HepG2 (cell line): ENCODE data around the gene NBEA. TPM values are rescaled to one million over a fixed set of nuclear protein-coding genes. Genes with fewer than 3 reads are reported as not detected.

Source experiments
- ARID5B ChIP-seq: IDR thresholded peaks from 2 replicates; pipeline ENCODE4 v1.4.0; 2020; ENCODE audit warnings: mild to moderate bottlenecking, missing genetic modification reagents
- GABPA ChIP-seq, 2 experiments: IDR thresholded peaks; 2 replicates each; pipeline ENCODE4 v1.6.1; 2011 to 2016; ENCODE audit warnings: low read depth in 2 of 2, low read length in 1 of 2, missing biosample characterization in 1 of 2, missing genetic modification characterization in 1 of 2
- HNRNPUL1 ChIP-seq: fragments of 200-400 bp; formaldehyde crosslinking; IDR thresholded peaks from 2 replicates; pipeline ENCODE4 v1.6.1; 2017; ENCODE audit warnings: low read depth, mild to moderate bottlenecking, low read length, moderate library complexity
- IRF9 ChIP-seq: sonication (generic); formaldehyde crosslinking; IDR thresholded peaks from 2 replicates; pipeline ENCODE4 v1.8.0; 2022; ENCODE audit warnings: missing genetic modification reagents, mild to moderate bottlenecking, borderline replicate concordance
- KDM2A ChIP-seq: sonication (generic); formaldehyde crosslinking; IDR thresholded peaks from 2 replicates; pipeline ENCODE4 v1.4.0; 2020; ENCODE audit warnings: low read depth, missing genetic modification reagents, borderline replicate concordance
- KLF13 ChIP-seq: sonication (generic); formaldehyde crosslinking; IDR thresholded peaks from 2 replicates; pipeline ENCODE4 v1.4.0; 2020; ENCODE audit warnings: mild to moderate bottlenecking, missing genetic modification reagents
- KLF15 ChIP-seq: sonication (generic); formaldehyde crosslinking; IDR thresholded peaks from 2 replicates; pipeline ENCODE4 v1.8.1; 2023; ENCODE audit warnings: borderline replicate concordance, mild to moderate bottlenecking, inconsistent platforms, missing genetic modification reagents, mixed read lengths
- LBX2 ChIP-seq: sonication (generic); formaldehyde crosslinking; IDR thresholded peaks from 2 replicates; pipeline ENCODE4 v1.5.0; 2020; ENCODE audit warnings: missing genetic modification reagents, mild to moderate bottlenecking, borderline replicate concordance
- NR2F2 ChIP-seq: IDR thresholded peaks from 2 replicates; pipeline ENCODE4 v1.6.1; 2012; ENCODE audit warnings: low read depth, inconsistent platforms, borderline replicate concordance
- SIX1 ChIP-seq: sonication (generic); formaldehyde crosslinking; IDR thresholded peaks from 2 replicates; pipeline ENCODE4 v1.4.0; 2020; ENCODE audit warnings: missing genetic modification reagents, borderline replicate concordance
- SRSF1 ChIP-seq: fragments of 200-400 bp; formaldehyde crosslinking; optimal IDR thresholded peaks from 2 replicates; pipeline ENCODE3; 2017; ENCODE audit warnings: mild to moderate bottlenecking, low read depth, low read length, moderate library complexity
- TBL1XR1 ChIP-seq: fragments of 150-350 bp; IDR thresholded peaks from 2 replicates; pipeline ENCODE4 v1.6.1; 2014; ENCODE audit warnings: borderline replicate concordance, low read length; ENCODE audit not compliant: partially characterized antibody
- ZBTB20 ChIP-seq: sonication (generic); formaldehyde crosslinking; IDR thresholded peaks from 2 replicates; pipeline ENCODE4 v1.8.1; 2023; ENCODE audit warnings: missing genetic modification reagents, low read depth, mild to moderate bottlenecking, borderline replicate concordance
- ZIK1 ChIP-seq: sonication (generic); formaldehyde crosslinking; IDR thresholded peaks from 2 replicates; pipeline ENCODE4 v1.5.0; 2020; ENCODE audit warnings: mild to moderate bottlenecking, low read depth, missing genetic modification reagents, borderline replicate concordance
- ZNF260 ChIP-seq: sonication (generic); formaldehyde crosslinking; IDR thresholded peaks from 2 replicates; pipeline ENCODE4 v1.4.0; 2020; ENCODE audit warnings: missing genetic modification reagents, low read depth, mild to moderate bottlenecking, borderline replicate concordance
- ZNF326 ChIP-seq: sonication (generic); formaldehyde crosslinking; IDR thresholded peaks from 2 replicates; pipeline ENCODE4 v1.4.0; 2020; ENCODE audit warnings: missing genetic modification reagents, borderline replicate concordance
- ZNF441 ChIP-seq: sonication (generic); formaldehyde crosslinking; IDR thresholded peaks from 2 replicates; pipeline ENCODE4 v1.7.0; 2021; ENCODE audit warnings: missing genetic modification reagents, borderline replicate concordance
- ZNF556 ChIP-seq: sonication (generic); formaldehyde crosslinking; IDR thresholded peaks from 2 replicates; pipeline ENCODE4 v1.4.0; 2020; ENCODE audit warnings: mild to moderate bottlenecking, missing genetic modification reagents, borderline replicate concordance
- ZNF563 ChIP-seq: sonication (generic); formaldehyde crosslinking; IDR thresholded peaks from 2 replicates; pipeline ENCODE4 v1.8.0; 2022; ENCODE audit warnings: mild to moderate bottlenecking, moderate library complexity, missing genetic modification reagents
- ZNF615 ChIP-seq: sonication (generic); formaldehyde crosslinking; IDR thresholded peaks from 2 replicates; pipeline ENCODE4 v1.5.0; 2020; ENCODE audit warnings: mild to moderate bottlenecking, missing genetic modification reagents, borderline replicate concordance
- ZNF792 ChIP-seq: IDR thresholded peaks from 2 replicates; pipeline ENCODE4 v1.6.1; 2016
- polyA plus RNA-seq, 8 experiments: library from polyadenylated mRNA; depleted of rRNA in 3 of 8; stranded (reverse) in 7 of 8; unstranded in 1 of 8; fragments of >200 nt; fragmentation: Illumina TruSeq in 4 of 8; extraction: Trizol in 4 of 8; gene quantifications; 2 replicates each; pipeline versions ENCODE4 v1.2.1 to v1.2.3, GENCODE V29; 2011 to 2016; ENCODE audit warnings: low read depth in 4 of 8, missing spikeins in 1 of 8, mixed read lengths in 1 of 8; ENCODE audit not compliant: insufficient read depth in 1 of 8
- total RNA-seq, 5 experiments: library from RNA; depleted of rRNA; stranded (reverse); fragments of >200 nt; fragmentation: Illumina TruSeq; extraction: Trizol; gene quantifications; 2 replicates each; pipeline ENCODE4 v1.2.3, GENCODE V29; 2016; ENCODE audit warnings: low read depth in 1 of 5
- TF ChIP-seq, protein P1 (sequence below): sonication (generic); formaldehyde crosslinking; IDR thresholded peaks from 2 replicates; pipeline ENCODE4 v1.5.0; 2020; ENCODE audit warnings: missing genetic modification reagents

NBEA gene
- total and polyA plus RNA-seq, 2 of the 13 experiments (the other 11 are each of a cell fraction or from before 2014, with no cell fraction given) = 2.7 to 2.8 TPM

DNA sequence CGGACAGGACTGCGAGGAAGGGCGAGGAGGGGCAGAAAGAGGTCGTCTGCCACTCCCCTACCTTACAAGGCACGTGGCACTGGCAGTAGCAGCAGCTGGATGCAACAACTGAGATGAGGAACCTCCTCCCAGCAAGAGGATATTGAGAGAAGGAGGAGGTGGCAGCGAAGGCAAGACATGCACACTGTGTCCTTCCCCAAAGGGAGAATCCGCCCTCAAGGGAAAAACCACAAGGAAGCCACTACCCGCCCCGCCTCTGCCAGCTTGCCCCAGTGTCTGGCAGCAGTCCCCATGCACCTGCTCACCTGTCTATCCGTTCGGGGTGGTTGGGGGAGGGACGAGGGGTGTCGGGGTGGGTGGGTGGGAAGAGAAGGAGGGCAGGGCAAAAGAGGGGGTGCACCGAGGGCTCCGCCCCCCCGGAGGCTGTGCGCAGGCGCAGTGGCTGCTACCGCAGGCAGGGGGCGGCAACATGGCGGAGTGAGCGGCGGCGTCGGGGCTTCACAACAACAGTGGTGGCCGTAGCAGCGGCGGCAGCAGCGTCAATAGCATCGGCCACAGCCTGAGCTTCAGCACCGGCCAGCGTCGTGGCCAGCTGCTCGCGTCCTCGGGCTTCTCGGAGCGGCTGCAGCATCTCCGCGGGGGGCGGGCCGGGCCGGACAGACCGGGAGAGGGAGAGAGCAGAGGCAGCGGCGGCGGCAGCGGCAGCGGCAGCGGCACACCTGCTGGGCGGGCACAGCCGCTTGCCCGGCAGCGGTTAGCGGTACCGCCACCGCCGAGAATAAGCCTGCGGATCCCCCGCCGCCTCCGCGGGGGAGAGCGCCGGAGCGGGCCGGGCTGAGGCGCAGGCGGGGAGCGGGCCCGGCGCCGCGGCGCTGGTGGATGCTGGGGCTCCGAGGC, at the start of gene NBEA (continued):
- peak; percentile 6; the same call in 1 of the 2 replicates for TF ChIP-seq ARID5B (CRISPR knock-in tag)
- TF ChIP-seq NR2F2 = no peak
- TF ChIP-seq KDM2A (CRISPR knock-in tag) = peak; percentile 69; the same call in 1 of the 2 replicates
- no peak for TF ChIP-seq KLF15 (CRISPR knock-in tag)
- TF ChIP-seq ZNF792 (CRISPR knock-in tag) = no peak
- TF ChIP-seq SRSF1 = no peak
- no peak for TF ChIP-seq SIX1
- TF ChIP-seq, protein P1, sequence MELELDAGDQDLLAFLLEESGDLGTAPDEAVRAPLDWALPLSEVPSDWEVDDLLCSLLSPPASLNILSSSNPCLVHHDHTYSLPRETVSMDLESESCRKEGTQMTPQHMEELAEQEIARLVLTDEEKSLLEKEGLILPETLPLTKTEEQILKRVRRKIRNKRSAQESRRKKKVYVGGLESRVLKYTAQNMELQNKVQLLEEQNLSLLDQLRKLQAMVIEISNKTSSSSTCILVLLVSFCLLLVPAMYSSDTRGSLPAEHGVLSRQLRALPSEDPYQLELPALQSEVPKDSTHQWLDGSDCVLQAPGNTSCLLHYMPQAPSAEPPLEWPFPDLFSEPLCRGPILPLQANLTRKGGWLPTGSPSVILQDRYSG (CRISPR knock-in tag) = no peak
- TF ChIP-seq IRF9 (CRISPR knock-in tag) = no peak
- peak; percentile 46; the same call in 1 of the 2 replicates for TF ChIP-seq ZNF563
- TF ChIP-seq ZNF556 (CRISPR knock-in tag) = no peak
- no peak for TF ChIP-seq TBL1XR1
- no peak for TF ChIP-seq KLF13 (CRISPR knock-in tag)
- no peak for TF ChIP-seq ZNF260
- no peak for TF ChIP-seq HNRNPUL1
- TF ChIP-seq GABPA (IDR thresholded peaks at IDR 0.05; ENCODE audit: low read depth, low read length) = no peak
- no peak for TF ChIP-seq GABPA (CRISPR knock-in tag; IDR thresholded peaks at IDR 0.05; ENCODE audit: low read depth)
- TF ChIP-seq ZNF615 (CRISPR knock-in tag) = no peak
- TF ChIP-seq ZBTB20 = no peak
- TF ChIP-seq LBX2 (CRISPR knock-in tag) = no peak
- 0 out of 2 replicates have a peak, but pooled peaks have one; percentile 14 for TF ChIP-seq ZNF441 (CRISPR knock-in tag)
- no peak for TF ChIP-seq ZIK1
- TF ChIP-seq ZNF326 (CRISPR knock-in tag) = no peak
